BJ (cell line): ENCODE results near the gene NACC2. TPM values are rescaled to one million over a fixed set of nuclear protein-coding genes. Genes with fewer than 3 reads are reported as not detected.

Experiments used
- CTCF ChIA-PET: fragments of 350-600 bp; formaldehyde crosslinking; extraction: SDS; loops from one replicate; lab custom pipeline; 2021; ENCODE audit warnings: antibody characterized with exemption, inconsistent platforms; lab: Yijun Ruan, JAX
- POLR2A ChIA-PET: fragments of 300-600 bp; sonication (Branson Sonifier 250); formaldehyde crosslinking; extraction: SDS; loops from one replicate; lab custom pipeline; 2021; ENCODE audit warnings: antibody characterized with exemption; lab: Charles Lee
- DNase-seq: peaks from one replicate; pipeline ENCODE4 v3.0.0-alpha.2; 2011; ENCODE audit warnings: low read depth
- H3K27me3 ChIP-seq: 2 replicates; pipeline ENCODE4 v1.6.0; 2011; ENCODE audit warnings: low read length; ENCODE audit not compliant: control insufficient read depth, insufficient read depth
- H3K36me3 ChIP-seq: 2 replicates; pipeline ENCODE4 v1.5.1; 2011; ENCODE audit warnings: low read length; ENCODE audit not compliant: control insufficient read depth, insufficient read depth
- H3K4me3 ChIP-seq: 2 replicates; pipeline ENCODE4 v1.5.1; 2011; ENCODE audit warnings: low read depth, mild to moderate bottlenecking, control low read depth, low read length
- CTCF ChIP-seq: IDR thresholded peaks from 2 replicates; pipeline ENCODE4 v1.5.1; 2011; ENCODE audit warnings: low read depth, mild to moderate bottlenecking, control low read depth, inconsistent platforms, low read length, moderate library complexity; ENCODE audit not compliant: insufficient read depth
- polyA plus RNA-seq: library from polyadenylated mRNA; depleted of rRNA; stranded (reverse); fragments of >200 nt; gene quantifications from 2 replicates; pipeline ENCODE4 v1.2.3, GENCODE V29; 2011

NACC2 gene
- polyA plus RNA-seq, 1 experiment, result 19.2 TPM

- POLR2A ChIA-PET, result no interaction called here
- peaks cover 8% of the 10 kb centered on the region for H3K27me3 ChIP-seq
- no peak overlapping the region for H3K4me3 ChIP-seq
- CTCF ChIA-PET, result interaction anchor here (1.2 kb wide), 1 partner anchor 14 kb away, joined by 3 read pairs; no protein-coding TSS in a partner anchor
- no peaks in the 10 kb centered on the region for H3K36me3 ChIP-seq
- DNase-seq, result no peak
- TF ChIP-seq CTCF, result no peak
Measured at GRCh38 chr9:135980926-135981630, 114.0 kb downstream of the NACC2 start.

- ChIA-PET CTCF (interaction anchor here (1.2 kb wide), 2 partner anchors 13 to 44 kb away, joined by 3 read pairs; no protein-coding TSS in a partner anchor), POLR2A (no interaction called here)
- TF ChIP-seq CTCF, result no peak
- peaks cover 8% of the 10 kb centered on the region for H3K27me3 ChIP-seq
- no peaks in the 10 kb centered on the region for H3K36me3 ChIP-seq
- H3K4me3 ChIP-seq, result no peak overlapping the region
- no peak for DNase-seq
Measured at GRCh38 chr9:135979547-135980166, 115.4 kb downstream of the NACC2 start.

- POLR2A ChIA-PET, result no interaction called here
- Histone ChIP-seq H3K36me3 (no peaks in the 10 kb centered on the region), H3K4me3 (no peak overlapping the region), H3K27me3 (peaks cover 6% of the 10 kb centered on the region)
- CTCF ChIA-PET, result interaction anchor here (1.1 to 1.2 kb wide), 2 partner anchors 11 to 44 kb away, joined by 3 read pairs; no protein-coding TSS in a partner anchor
- DNase-seq, result no peak
- TF ChIP-seq CTCF, result no peak
Measured at GRCh38 chr9:135978642-135979546, 116.2 kb downstream of the NACC2 start.

GRCh38 chr9:135976944-135977343 is 118.1 kb downstream of the NACC2 start:
- Histone ChIP-seq H3K4me3 (no peak overlapping the region), H3K36me3 (no peaks in the 10 kb centered on the region), H3K27me3 (peaks cover 3% of the 10 kb centered on the region; the same call in 1 of the 2 replicates)
- no peak for TF ChIP-seq CTCF
- CTCF ChIA-PET, result interaction anchor here (0.6 to 2.3 kb wide), 4 partner anchors 10 to 146 kb away, joined by 3 to 24 read pairs (median 10); no protein-coding TSS in a partner anchor
- POLR2A ChIA-PET, result no interaction called here
- no peak for DNase-seq
